SK-N-SH treated with all-trans-retinoic acid at 6 μM for 48 hours (cell line): ENCODE data around the gene NTS.

Source experiments
- ARNTL ChIP-seq: fragments of 450-650 bp; formaldehyde crosslinking; IDR thresholded peaks from 2 replicates; pipeline ENCODE4 v1.5.0; 2020; ENCODE audit warnings: low read depth, mild to moderate bottlenecking, moderate library complexity, borderline replicate concordance
- CSDC2 ChIP-seq: fragments of 250-450 bp; sonication (Bioruptor Pico); IDR thresholded peaks from 2 replicates; pipeline ENCODE4 v1.5.0; 2020; ENCODE audit warnings: mild to moderate bottlenecking, moderate library complexity
- PPARA ChIP-seq: fragments of 250-450 bp; sonication (Bioruptor Pico); IDR thresholded peaks from 2 replicates; pipeline ENCODE4 v1.5.0; 2020; ENCODE audit warnings: mild to moderate bottlenecking, borderline replicate concordance
- TCF4 ChIP-seq: fragments of 250-450 bp; sonication (Bioruptor Pico); IDR thresholded peaks from 2 replicates; pipeline ENCODE4 v1.8.0; 2021; ENCODE audit warnings: mild to moderate bottlenecking, moderate library complexity, borderline replicate concordance
- TF ChIP-seq, protein P1 (sequence below): fragments of 250-450 bp; sonication (Bioruptor Pico); IDR thresholded peaks from 2 replicates; pipeline ENCODE4 v1.8.0; 2020; ENCODE audit warnings: mild to moderate bottlenecking, moderate library complexity, borderline replicate concordance
- TF ChIP-seq, protein P2 (sequence below): fragments of 250-450 bp; sonication (Bioruptor Pico); IDR thresholded peaks from 2 replicates; pipeline ENCODE4 v1.5.1; 2020; ENCODE audit warnings: low read depth, mild to moderate bottlenecking, moderate library complexity

DNA sequence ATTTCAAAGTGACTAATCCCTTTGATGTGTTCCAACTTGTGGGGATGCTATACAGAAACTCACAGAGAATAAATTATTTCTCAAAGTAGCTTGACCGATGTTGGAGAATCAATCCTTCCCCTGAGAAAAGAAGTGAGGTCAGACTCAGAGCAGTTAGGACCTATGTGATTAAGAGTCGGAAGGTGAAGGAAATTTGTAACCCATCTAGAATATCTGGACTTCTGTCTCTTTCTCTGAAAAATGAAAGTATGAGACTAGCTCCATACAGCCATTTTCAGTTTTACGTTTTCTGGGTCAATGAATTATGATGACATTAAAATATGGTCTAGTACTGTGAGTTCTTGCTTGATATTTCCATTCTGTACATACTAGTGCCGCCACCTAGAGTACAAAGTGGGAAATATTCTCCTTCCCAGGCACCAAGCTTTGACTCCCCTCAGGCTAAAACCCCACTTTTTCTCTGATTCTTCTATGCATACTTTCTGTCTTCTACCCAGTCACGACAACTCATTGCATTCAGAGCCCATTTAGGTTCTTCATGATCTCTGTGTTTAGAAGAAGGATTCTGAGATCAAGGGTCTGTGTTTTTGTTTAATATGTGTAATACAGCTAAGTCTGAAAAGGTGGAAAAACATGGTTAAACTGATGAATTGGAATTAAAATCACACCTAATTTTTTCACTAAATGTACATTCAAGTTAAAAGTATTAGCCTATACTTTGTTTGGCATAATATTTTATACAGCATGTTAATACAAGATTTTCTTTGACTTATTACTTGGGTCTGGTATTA, 6.9 kb upstream of the NTS start:
- no peak for TF ChIP-seq PPARA (CRISPR knock-in tag)
- TF ChIP-seq CSDC2: no peak
- TF ChIP-seq TCF4 (CRISPR knock-in tag): no peak
- TF ChIP-seq ARNTL (CRISPR knock-in tag): no peak
- TF ChIP-seq, protein P1, sequence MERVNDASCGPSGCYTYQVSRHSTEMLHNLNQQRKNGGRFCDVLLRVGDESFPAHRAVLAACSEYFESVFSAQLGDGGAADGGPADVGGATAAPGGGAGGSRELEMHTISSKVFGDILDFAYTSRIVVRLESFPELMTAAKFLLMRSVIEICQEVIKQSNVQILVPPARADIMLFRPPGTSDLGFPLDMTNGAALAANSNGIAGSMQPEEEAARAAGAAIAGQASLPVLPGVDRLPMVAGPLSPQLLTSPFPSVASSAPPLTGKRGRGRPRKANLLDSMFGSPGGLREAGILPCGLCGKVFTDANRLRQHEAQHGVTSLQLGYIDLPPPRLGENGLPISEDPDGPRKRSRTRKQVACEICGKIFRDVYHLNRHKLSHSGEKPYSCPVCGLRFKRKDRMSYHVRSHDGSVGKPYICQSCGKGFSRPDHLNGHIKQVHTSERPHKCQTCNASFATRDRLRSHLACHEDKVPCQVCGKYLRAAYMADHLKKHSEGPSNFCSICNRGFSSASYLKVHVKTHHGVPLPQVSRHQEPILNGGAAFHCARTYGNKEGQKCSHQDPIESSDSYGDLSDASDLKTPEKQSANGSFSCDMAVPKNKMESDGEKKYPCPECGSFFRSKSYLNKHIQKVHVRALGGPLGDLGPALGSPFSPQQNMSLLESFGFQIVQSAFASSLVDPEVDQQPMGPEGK (CRISPR knock-in tag): no peak
- TF ChIP-seq, protein P2, sequence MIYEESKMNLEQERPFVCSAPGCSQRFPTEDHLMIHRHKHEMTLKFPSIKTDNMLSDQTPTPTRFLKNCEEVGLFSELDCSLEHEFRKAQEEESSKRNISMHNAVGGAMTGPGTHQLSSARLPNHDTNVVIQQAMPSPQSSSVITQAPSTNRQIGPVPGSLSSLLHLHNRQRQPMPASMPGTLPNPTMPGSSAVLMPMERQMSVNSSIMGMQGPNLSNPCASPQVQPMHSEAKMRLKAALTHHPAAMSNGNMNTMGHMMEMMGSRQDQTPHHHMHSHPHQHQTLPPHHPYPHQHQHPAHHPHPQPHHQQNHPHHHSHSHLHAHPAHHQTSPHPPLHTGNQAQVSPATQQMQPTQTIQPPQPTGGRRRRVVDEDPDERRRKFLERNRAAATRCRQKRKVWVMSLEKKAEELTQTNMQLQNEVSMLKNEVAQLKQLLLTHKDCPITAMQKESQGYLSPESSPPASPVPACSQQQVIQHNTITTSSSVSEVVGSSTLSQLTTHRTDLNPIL (CRISPR knock-in tag): no peak
